Measurements from ENCODE around the gene C17orf67.

- TF ChIP-seq CTCF (IDR thresholded peaks at IDR 0.05 in 2 of 3, conservative IDR thresholded peaks at IDR 0.05 in 1 of 3; ENCODE audit: control insufficient read depth in 2 of 3, extremely low read depth in 1 of 3, insufficient read depth in 1 of 3, low read depth in 3 of 3, low read length in 3 of 3) (no peak), SPI1 (IDR thresholded peaks at IDR 0.05; ENCODE audit: borderline replicate concordance, insufficient read depth, low read depth, low read length) (no peak), POLR2A (IDR thresholded peaks at IDR 0.05; ENCODE audit: low read depth, low read length) (no peak), MAX (IDR thresholded peaks at IDR 0.05; ENCODE audit: low read depth, low read length) (no peak), ZNF24 (IDR thresholded peaks at IDR 0.05) (no peak), RFX5 (IDR thresholded peaks at IDR 0.05; ENCODE audit: low read depth, low read length) (no peak)
Observed at GRCh38 chr17:56771563-56771962, 62.2 kb downstream of the C17orf67 start.
